ENCODE measurements around the gene DGKD.

DGKD gene

GRCh38 chr2:233448575-233448974 is 94.3 kb downstream of the DGKD start:
- no peak for DNase-seq

- DNase-seq = no peak
These were observed 95.0 kb downstream of the DGKD start for GRCh38 chr2:233449081-233449901.

- DNase-seq = no peak
These were observed 95.9 kb downstream of the DGKD start for GRCh38 chr2:233449921-233450863.

- no peak for DNase-seq
These were observed 96.7 kb downstream of the DGKD start for GRCh38 chr2:233450864-233451575.

GRCh38 chr2:233451950-233452349 is 97.7 kb downstream of the DGKD start:
- DNase-seq = no peak

GRCh38 chr2:233453111-233453915 is 99.0 kb downstream of the DGKD start:
- DNase-seq = no peak

GRCh38 chr2:233453916-233454315 is 99.6 kb downstream of the DGKD start:
- DNase-seq = no peak

GRCh38 chr2:233455006-233455405 is 100.7 kb downstream of the DGKD start:
- DNase-seq = no peak

- no peak for DNase-seq
These were observed 101.2 kb downstream of the DGKD start for GRCh38 chr2:233455491-233455890.

- DNase-seq = no peak
These were observed 101.8 kb downstream of the DGKD start for GRCh38 chr2:233456111-233456510.

GRCh38 chr2:233456934-233457333 is 102.6 kb downstream of the DGKD start:
- no peak for DNase-seq

GRCh38 chr2:233457356-233457755 is 103.1 kb downstream of the DGKD start:
- DNase-seq = no peak

- no peak for DNase-seq
These were observed 103.8 kb downstream of the DGKD start for GRCh38 chr2:233458031-233458610.

GRCh38 chr2:233458826-233459225 is 104.5 kb downstream of the DGKD start:
- DNase-seq = no peak

- no peak for DNase-seq
These were observed 105.1 kb downstream of the DGKD start for GRCh38 chr2:233459426-233459825.

GRCh38 chr2:233460726-233461441 is 106.6 kb downstream of the DGKD start:
- peak; percentile 70 for DNase-seq

- no peak for DNase-seq
These were observed 107.2 kb downstream of the DGKD start for GRCh38 chr2:233461481-233461891.

- DNase-seq = no peak
These were observed 108.0 kb downstream of the DGKD start for GRCh38 chr2:233462202-233462785.

GRCh38 chr2:233462826-233463470 is 108.7 kb downstream of the DGKD start:
- DNase-seq = no peak

- no peak for DNase-seq
These were observed 109.3 kb downstream of the DGKD start for GRCh38 chr2:233463586-233463985.
